HepG2 (cell line): Measurements from ENCODE around the gene CRYGA. TPM values are rescaled to one million over a fixed set of nuclear protein-coding genes. Genes with fewer than 3 reads are reported as not detected.

Source experiments
- ATAC-seq: fragments of 200-7000 bp; cut with Tn5 transposase; 3 replicates; pipeline ENCODE4 v1.9.1; 2020; ENCODE audit warnings: mild to moderate bottlenecking, moderate library complexity
- BruUV-seq: library from RNA; stranded (reverse); fragments of 400-500 nt; replicated peaks from 2 replicates; lab custom pipeline; 2021; lab: Mats Ljungman, UMichigan
- CTCF ChIA-PET: fragments of 300-600 bp; formaldehyde crosslinking; extraction: SDS; loops from one replicate; lab custom pipeline; 2021; ENCODE audit warnings: low total read pairs, inconsistent platforms, low intra/inter-chr PET ratio; lab: Yijun Ruan, JAX
- POLR2A ChIA-PET: fragments of 350-600 bp; sonication (Branson Sonifier 250); formaldehyde crosslinking; loops from one replicate; lab custom pipeline; 2020; ENCODE audit warnings: antibody characterized with exemption, inconsistent platforms; lab: Yijun Ruan, JAX
- DNase-seq: peaks from one replicate; pipeline ENCODE4 v3.0.0-alpha.2; 2015; ENCODE audit warnings: low spot score
- FAIRE-seq: peaks from 3 replicates; lab custom pipeline; 2011; peaks lifted over from hg19 to GRCh38; lab: Jason Lieb, UNC
- H2AFZ ChIP-seq: one replicate; pipeline ENCODE4 v1.6.1; 2011; ENCODE audit warnings: low read length, inconsistent platforms
- H3K27ac ChIP-seq: fragments of 300-600 bp; 3 replicates; pipeline ENCODE4 v1.8.0; 2011; ENCODE audit warnings: mixed run types, mild to moderate bottlenecking, mixed read lengths, low read length, inconsistent platforms; ENCODE audit not compliant: insufficient read depth; ENCODE audit errors: extremely low read length
- H3K27me3 ChIP-seq, 2 experiments: fragments of 200-600 bp in 1 of 2; 2 replicates in 1 of 2; 3 replicates in 1 of 2; pipeline versions ENCODE4 v1.6.0 to v1.8.0; 2011; ENCODE audit warnings: low read length in 2 of 2, mild to moderate bottlenecking in 2 of 2, moderate library complexity in 2 of 2, inconsistent platforms in 1 of 2; ENCODE audit not compliant: insufficient read depth in 2 of 2, control insufficient read depth in 1 of 2
- H3K36me3 ChIP-seq, 2 experiments: fragments of 200-600 bp in 1 of 2; replicated peaks in 1 of 2; 2 replicates in 1 of 2; 3 replicates in 1 of 2; pipeline versions ENCODE4 v1.5.1 to v1.8.0; 2011; ENCODE audit warnings: low read length in 2 of 2, inconsistent platforms in 1 of 2; ENCODE audit not compliant: insufficient read depth in 2 of 2, control insufficient read depth in 1 of 2
- H3K4me1 ChIP-seq: 2 replicates; pipeline ENCODE4 v1.5.1; 2012; ENCODE audit warnings: low read length, inconsistent platforms; ENCODE audit not compliant: insufficient read depth
- H3K4me2 ChIP-seq: 2 replicates; pipeline ENCODE4 v1.6.0; 2011; ENCODE audit warnings: low read depth, low read length, inconsistent platforms
- H3K4me3 ChIP-seq, 3 experiments: fragments of 200-600 bp in 1 of 3; sonication (generic), shearing (Covaris generic) in 1 of 3; replicated peaks in 1 of 3; 2 replicates each; pipeline ENCODE4 v1.5.1; 2011 to 2016; ENCODE audit warnings: low read length in 3 of 3, inconsistent platforms in 2 of 3, low read depth in 2 of 3, mild to moderate bottlenecking in 2 of 3, control low read depth in 1 of 3, mixed read lengths in 1 of 3; ENCODE audit not compliant: insufficient read depth in 1 of 3
- H3K79me2 ChIP-seq: one replicate; pipeline ENCODE4 v1.6.1; 2011; ENCODE audit warnings: low read length, inconsistent platforms; ENCODE audit not compliant: insufficient read depth
- H3K9ac ChIP-seq: 2 replicates; pipeline ENCODE4 v1.6.0; 2011; ENCODE audit warnings: mild to moderate bottlenecking, low read depth, low read length, inconsistent platforms; ENCODE audit not compliant: insufficient read depth
- H3K9me3 ChIP-seq: 2 replicates; pipeline ENCODE4 v1.5.1; 2012; ENCODE audit warnings: mild to moderate bottlenecking, low read length
- H4K20me1 ChIP-seq: 2 replicates; pipeline ENCODE4 v1.6.0; 2011; ENCODE audit warnings: inconsistent platforms, mild to moderate bottlenecking, low read length, moderate library complexity; ENCODE audit not compliant: insufficient read depth
- BCL6 ChIP-seq: IDR thresholded peaks from 2 replicates; pipeline ENCODE4 v1.6.1; 2016; ENCODE audit warnings: missing genetic modification reagents, missing compliant biosample characterization
- CHD4 ChIP-seq: fragments of 200-600 bp; sonication (generic); IDR thresholded peaks from 2 replicates; pipeline ENCODE4 v1.7.0; 2017; ENCODE audit warnings: mild to moderate bottlenecking, low read length, borderline replicate concordance
- EZH2 ChIP-seq: conservative IDR thresholded peaks from 2 replicates; pipeline ENCODE4 v1.6.1; 2012; ENCODE audit warnings: mild to moderate bottlenecking, low read depth, low read length, moderate library complexity
- IKZF4 ChIP-seq: sonication (generic); formaldehyde crosslinking; IDR thresholded peaks from 2 replicates; pipeline ENCODE4 v1.5.1; 2020; ENCODE audit warnings: borderline replicate concordance, mild to moderate bottlenecking, low read depth, missing genetic modification reagents; ENCODE audit errors: not compliant biosample characterization
- KLF15 ChIP-seq: sonication (generic); formaldehyde crosslinking; IDR thresholded peaks from 2 replicates; pipeline ENCODE4 v1.8.1; 2023; ENCODE audit warnings: borderline replicate concordance, mild to moderate bottlenecking, inconsistent platforms, missing genetic modification reagents, mixed read lengths
- NCOA1 ChIP-seq: sonication (generic); formaldehyde crosslinking; IDR thresholded peaks from 2 replicates; pipeline ENCODE4 v1.9.0; 2021; ENCODE audit warnings: missing genetic modification reagents
- NFYC ChIP-seq: IDR thresholded peaks from 2 replicates; pipeline ENCODE4 v1.6.1; 2016; ENCODE audit warnings: missing genetic modification reagents, missing compliant biosample characterization
- NR0B2 ChIP-seq: sonication (generic); formaldehyde crosslinking; IDR thresholded peaks from 2 replicates; pipeline ENCODE4 v1.4.0; 2020; ENCODE audit warnings: mild to moderate bottlenecking, missing genetic modification reagents
- RBFOX2 ChIP-seq: fragments of 200-400 bp; formaldehyde crosslinking; IDR thresholded peaks from 2 replicates; pipeline ENCODE4 v1.6.1; 2017; ENCODE audit warnings: low read depth, mild to moderate bottlenecking, low read length
- SIX1 ChIP-seq: sonication (generic); formaldehyde crosslinking; IDR thresholded peaks from 2 replicates; pipeline ENCODE4 v1.4.0; 2020; ENCODE audit warnings: missing genetic modification reagents, borderline replicate concordance
- ZNF292 ChIP-seq: sonication (generic); formaldehyde crosslinking; IDR thresholded peaks from 2 replicates; pipeline ENCODE4 v1.8.1; 2022; ENCODE audit warnings: mild to moderate bottlenecking, low read depth, missing genetic modification reagents, borderline replicate concordance
- ZNF510 ChIP-seq: sonication (generic); formaldehyde crosslinking; IDR thresholded peaks from 2 replicates; pipeline ENCODE4 v1.4.0; 2020; ENCODE audit warnings: low read depth, mild to moderate bottlenecking, missing genetic modification reagents
- WGBS: methylation state at CpG from one replicate; pipeline ENCODE4 v1.1.6; 2017; ENCODE audit warnings: low lambda C conversion rate; 5-methylcytosine and 5-hydroxymethylcytosine counted together
- in situ Hi-C: cut with HindIII; loops from 2 replicates; pipeline ENCODE4 v1.10.0; 2017; ENCODE audit warnings: low pct_unique_long_range_greater_than_20kb; ENCODE audit not compliant: extremely low pct_ligation_motif_present
- intact Hi-C: fragments of 100-400 bp; cut with micrococcal nuclease; formaldehyde crosslinking; loops from one replicate; pipeline ENCODE4 v1.10.0; 2022; ENCODE audit not compliant: unreplicated experiment
- polyA plus RNA-seq, 8 experiments: library from polyadenylated mRNA; depleted of rRNA in 3 of 8; stranded (reverse) in 7 of 8; unstranded in 1 of 8; fragments of >200 nt; fragmentation: Illumina TruSeq in 4 of 8; extraction: Trizol in 4 of 8; gene quantifications; 2 replicates each; pipeline versions ENCODE4 v1.2.1 to v1.2.3, GENCODE V29; 2011 to 2016; ENCODE audit warnings: low read depth in 4 of 8, missing spikeins in 1 of 8, mixed read lengths in 1 of 8; ENCODE audit not compliant: insufficient read depth in 1 of 8
- total RNA-seq, 5 experiments: library from RNA; depleted of rRNA; stranded (reverse); fragments of >200 nt; fragmentation: Illumina TruSeq; extraction: Trizol; gene quantifications; 2 replicates each; pipeline ENCODE4 v1.2.3, GENCODE V29; 2016; ENCODE audit warnings: low read depth in 1 of 5
- TF ChIP-seq, protein P1 (sequence below): fragments of 450-650 bp; IDR thresholded peaks from 2 replicates; pipeline ENCODE4 v1.6.1; 2017
- TF ChIP-seq, protein P2 (sequence below): sonication (generic); formaldehyde crosslinking; IDR thresholded peaks from 2 replicates; pipeline ENCODE4 v1.5.0; 2020; ENCODE audit warnings: missing genetic modification reagents
- TF ChIP-seq, protein P3 (sequence below): sonication (generic); formaldehyde crosslinking; IDR thresholded peaks from 2 replicates; pipeline ENCODE4 v1.4.0; 2020; ENCODE audit warnings: missing genetic modification reagents, borderline replicate concordance
- TF ChIP-seq, protein P4 (sequence below): sonication (generic); formaldehyde crosslinking; IDR thresholded peaks from 2 replicates; pipeline ENCODE4 v1.4.0; 2020; ENCODE audit warnings: missing genetic modification reagents, borderline replicate concordance

The CRYGA gene
- total and polyA plus RNA-seq, 2 of the 13 experiments (the other 11 are each of a cell fraction or from before 2014, with no cell fraction given) = not detected

- Histone ChIP-seq H3K9me3 (no peaks in the 10 kb centered on the region), H3K4me3 (peak overlapping the region; percentile 46 to 51 (median 46); a peak in 4 of 6 replicates), H3K27ac (peak overlapping the region; percentile 71), H3K27me3 (no peaks in the 10 kb centered on the region), H3K4me2 (peak overlapping the region; percentile 82), H4K20me1 (no peaks in the 10 kb centered on the region), H3K4me1 (peaks cover 34% of the 10 kb centered on the region), H3K79me2 (no peaks in the 10 kb centered on the region), H3K36me3 (no peaks in the 10 kb centered on the region), H3K9ac (peak overlapping the region; percentile 59), H2AFZ (peak overlapping the region; percentile 24)
- DNase-seq (no peak), ATAC-seq (no peak), FAIRE-seq (no peak)
- POLR2A ChIA-PET = interaction anchor here (0.9 to 1.4 kb wide), 4 partner anchors 12 to 135 kb away, joined by 5 to 11 read pairs (median 8); partner anchors contain the start of genes IDH1 and PIKFYVE
- BruUV-seq = no TSS peak
- in situ Hi-C loops = no loop called here
- CTCF ChIA-PET = no interaction called here
- 76% methylated on average over 6 of the region's 6 CpGs for WGBS
- intact Hi-C loops = loop anchor here (1.0 kb wide), 2 partner anchors 13 to 251 kb away; no protein-coding TSS in a partner anchor
- TF ChIP-seq SIX1 (peak; percentile 0; the same call in 1 of the 2 replicates), CHD4 (no peak), EZH2 (no peak), ZNF510 (no peak), IKZF4 (CRISPR knock-in tag) (no peak), NCOA1 (peak; percentile 16; the same call in 1 of the 2 replicates), BCL6 (no peak), ZNF292 (no peak), NR0B2 (CRISPR knock-in tag) (no peak), NFYC (CRISPR knock-in tag) (no peak), KLF15 (no peak), RBFOX2 (no peak)
- TF ChIP-seq, protein P1, sequence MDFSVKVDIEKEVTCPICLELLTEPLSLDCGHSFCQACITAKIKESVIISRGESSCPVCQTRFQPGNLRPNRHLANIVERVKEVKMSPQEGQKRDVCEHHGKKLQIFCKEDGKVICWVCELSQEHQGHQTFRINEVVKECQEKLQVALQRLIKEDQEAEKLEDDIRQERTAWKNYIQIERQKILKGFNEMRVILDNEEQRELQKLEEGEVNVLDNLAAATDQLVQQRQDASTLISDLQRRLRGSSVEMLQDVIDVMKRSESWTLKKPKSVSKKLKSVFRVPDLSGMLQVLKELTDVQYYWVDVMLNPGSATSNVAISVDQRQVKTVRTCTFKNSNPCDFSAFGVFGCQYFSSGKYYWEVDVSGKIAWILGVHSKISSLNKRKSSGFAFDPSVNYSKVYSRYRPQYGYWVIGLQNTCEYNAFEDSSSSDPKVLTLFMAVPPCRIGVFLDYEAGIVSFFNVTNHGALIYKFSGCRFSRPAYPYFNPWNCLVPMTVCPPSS = no peak
- TF ChIP-seq, protein P2, sequence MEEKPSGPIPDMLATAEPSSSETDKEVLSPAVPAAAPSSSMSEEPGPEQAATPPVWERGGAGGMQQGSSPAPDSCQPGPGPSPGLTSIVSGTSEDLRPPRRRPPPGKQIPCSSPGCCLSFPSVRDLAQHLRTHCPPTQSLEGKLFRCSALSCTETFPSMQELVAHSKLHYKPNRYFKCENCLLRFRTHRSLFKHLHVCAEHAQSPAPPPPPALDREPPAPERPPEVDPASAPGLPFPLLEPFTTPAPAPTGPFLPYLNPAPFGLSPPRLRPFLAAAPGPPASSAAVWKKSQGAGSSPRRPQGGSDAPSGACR = 0 out of 2 replicates have a peak, but pooled peaks have one; percentile 10
- TF ChIP-seq, protein P3, sequence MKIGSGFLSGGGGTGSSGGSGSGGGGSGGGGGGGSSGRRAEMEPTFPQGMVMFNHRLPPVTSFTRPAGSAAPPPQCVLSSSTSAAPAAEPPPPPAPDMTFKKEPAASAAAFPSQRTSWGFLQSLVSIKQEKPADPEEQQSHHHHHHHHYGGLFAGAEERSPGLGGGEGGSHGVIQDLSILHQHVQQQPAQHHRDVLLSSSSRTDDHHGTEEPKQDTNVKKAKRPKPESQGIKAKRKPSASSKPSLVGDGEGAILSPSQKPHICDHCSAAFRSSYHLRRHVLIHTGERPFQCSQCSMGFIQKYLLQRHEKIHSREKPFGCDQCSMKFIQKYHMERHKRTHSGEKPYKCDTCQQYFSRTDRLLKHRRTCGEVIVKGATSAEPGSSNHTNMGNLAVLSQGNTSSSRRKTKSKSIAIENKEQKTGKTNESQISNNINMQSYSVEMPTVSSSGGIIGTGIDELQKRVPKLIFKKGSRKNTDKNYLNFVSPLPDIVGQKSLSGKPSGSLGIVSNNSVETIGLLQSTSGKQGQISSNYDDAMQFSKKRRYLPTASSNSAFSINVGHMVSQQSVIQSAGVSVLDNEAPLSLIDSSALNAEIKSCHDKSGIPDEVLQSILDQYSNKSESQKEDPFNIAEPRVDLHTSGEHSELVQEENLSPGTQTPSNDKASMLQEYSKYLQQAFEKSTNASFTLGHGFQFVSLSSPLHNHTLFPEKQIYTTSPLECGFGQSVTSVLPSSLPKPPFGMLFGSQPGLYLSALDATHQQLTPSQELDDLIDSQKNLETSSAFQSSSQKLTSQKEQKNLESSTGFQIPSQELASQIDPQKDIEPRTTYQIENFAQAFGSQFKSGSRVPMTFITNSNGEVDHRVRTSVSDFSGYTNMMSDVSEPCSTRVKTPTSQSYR = no peak
- TF ChIP-seq, protein P4, sequence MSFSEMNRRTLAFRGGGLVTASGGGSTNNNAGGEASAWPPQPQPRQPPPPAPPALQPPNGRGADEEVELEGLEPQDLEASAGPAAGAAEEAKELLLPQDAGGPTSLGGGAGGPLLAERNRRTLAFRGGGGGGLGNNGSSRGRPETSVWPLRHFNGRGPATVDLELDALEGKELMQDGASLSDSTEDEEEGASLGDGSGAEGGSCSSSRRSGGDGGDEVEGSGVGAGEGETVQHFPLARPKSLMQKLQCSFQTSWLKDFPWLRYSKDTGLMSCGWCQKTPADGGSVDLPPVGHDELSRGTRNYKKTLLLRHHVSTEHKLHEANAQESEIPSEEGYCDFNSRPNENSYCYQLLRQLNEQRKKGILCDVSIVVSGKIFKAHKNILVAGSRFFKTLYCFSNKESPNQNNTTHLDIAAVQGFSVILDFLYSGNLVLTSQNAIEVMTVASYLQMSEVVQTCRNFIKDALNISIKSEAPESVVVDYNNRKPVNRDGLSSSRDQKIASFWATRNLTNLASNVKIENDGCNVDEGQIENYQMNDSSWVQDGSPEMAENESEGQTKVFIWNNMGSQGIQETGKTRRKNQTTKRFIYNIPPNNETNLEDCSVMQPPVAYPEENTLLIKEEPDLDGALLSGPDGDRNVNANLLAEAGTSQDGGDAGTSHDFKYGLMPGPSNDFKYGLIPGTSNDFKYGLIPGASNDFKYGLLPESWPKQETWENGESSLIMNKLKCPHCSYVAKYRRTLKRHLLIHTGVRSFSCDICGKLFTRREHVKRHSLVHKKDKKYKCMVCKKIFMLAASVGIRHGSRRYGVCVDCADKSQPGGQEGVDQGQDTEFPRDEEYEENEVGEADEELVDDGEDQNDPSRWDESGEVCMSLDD (CRISPR knock-in tag) = no peak
These were observed 32.7 kb downstream of the CRYGA start for GRCh38 chr2:208130712-208131110.
